ENCODE measurements around the gene MOB3C. TPM values are rescaled to one million over a fixed set of nuclear protein-coding genes. Genes with fewer than 3 reads are reported as not detected.

Gene MOB3C
- total RNA-seq, 4 donors from 2014 or later = 19.5 to 27.0 (median 24.4) TPM

DNA sequence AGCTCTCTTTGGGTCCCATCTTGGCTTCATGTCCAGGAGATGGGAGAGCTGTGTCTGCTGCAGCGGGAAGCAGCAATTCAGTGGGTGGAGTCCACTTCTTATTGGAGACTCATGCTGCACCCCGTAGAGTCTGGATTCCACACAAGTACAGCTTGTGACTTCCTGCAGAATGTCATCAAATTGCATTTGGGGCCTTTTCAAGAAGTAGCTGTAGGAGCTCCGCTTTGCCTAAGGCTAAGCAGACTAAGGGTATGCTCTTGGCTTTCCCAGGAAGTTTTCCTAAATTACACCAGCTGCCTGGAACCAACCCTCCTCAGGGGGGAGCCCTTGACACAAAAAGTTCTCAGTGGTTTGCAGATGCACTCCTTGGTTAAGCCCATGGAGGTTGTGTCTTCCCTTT is 5.7 kb upstream of the MOB3C start:
- no peak for TF ChIP-seq POLR2AphosphoS5 (IDR thresholded peaks at IDR 0.05)
- no peak for TF ChIP-seq EP300 (IDR thresholded peaks at IDR 0.05)
- TF ChIP-seq, protein P1, sequence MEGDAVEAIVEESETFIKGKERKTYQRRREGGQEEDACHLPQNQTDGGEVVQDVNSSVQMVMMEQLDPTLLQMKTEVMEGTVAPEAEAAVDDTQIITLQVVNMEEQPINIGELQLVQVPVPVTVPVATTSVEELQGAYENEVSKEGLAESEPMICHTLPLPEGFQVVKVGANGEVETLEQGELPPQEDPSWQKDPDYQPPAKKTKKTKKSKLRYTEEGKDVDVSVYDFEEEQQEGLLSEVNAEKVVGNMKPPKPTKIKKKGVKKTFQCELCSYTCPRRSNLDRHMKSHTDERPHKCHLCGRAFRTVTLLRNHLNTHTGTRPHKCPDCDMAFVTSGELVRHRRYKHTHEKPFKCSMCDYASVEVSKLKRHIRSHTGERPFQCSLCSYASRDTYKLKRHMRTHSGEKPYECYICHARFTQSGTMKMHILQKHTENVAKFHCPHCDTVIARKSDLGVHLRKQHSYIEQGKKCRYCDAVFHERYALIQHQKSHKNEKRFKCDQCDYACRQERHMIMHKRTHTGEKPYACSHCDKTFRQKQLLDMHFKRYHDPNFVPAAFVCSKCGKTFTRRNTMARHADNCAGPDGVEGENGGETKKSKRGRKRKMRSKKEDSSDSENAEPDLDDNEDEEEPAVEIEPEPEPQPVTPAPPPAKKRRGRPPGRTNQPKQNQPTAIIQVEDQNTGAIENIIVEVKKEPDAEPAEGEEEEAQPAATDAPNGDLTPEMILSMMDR (IDR thresholded peaks at IDR 0.05) = peak; percentile 46 to 69 (median 63)
- no peak for DNase-seq (ENCODE audit: extremely low spot score)
- H3K4me3 ChIP-seq = no peak overlapping the region
- 45% methylated on average over 2 of the region's 3 CpGs for WGBS
- no peaks in the 10 kb centered on the region for H3K36me3 ChIP-seq
- no peak overlapping the region for H3K27ac ChIP-seq (replicated peaks in 1 of 4)
- H3K9me3 ChIP-seq = no peaks in the 10 kb centered on the region
- no peaks in the 10 kb centered on the region for H3K27me3 ChIP-seq
- intact Hi-C loops (cut with DNase I) = loop anchor here (2.0 kb wide), 1 partner anchor 102 kb away; no protein-coding TSS in a partner anchor
- H3K4me1 ChIP-seq = peaks cover 6 to 22% (median 12%) of the 10 kb centered on the region in 4 donors

GRCh38 chr1:46621930-46622329 is 5.3 kb upstream of the MOB3C start:
- TF ChIP-seq, protein P1 (IDR thresholded peaks at IDR 0.05) = no peak
- intact Hi-C loops (cut with DNase I) = loop anchor here (2.0 kb wide), 1 partner anchor 103 kb away; no protein-coding TSS in a partner anchor
- Histone ChIP-seq H3K27me3 (no peaks in the 10 kb centered on the region), H3K36me3 (no peaks in the 10 kb centered on the region), H3K9me3 (no peaks in the 10 kb centered on the region), H3K27ac (replicated peaks in 1 of 4) (no peak overlapping the region), H3K4me1 (peaks cover 9 to 26% (median 16%) of the 10 kb centered on the region in 4 donors), H3K4me3 (no peak overlapping the region)
- 66% methylated on average over 7 of the region's 7 CpGs for WGBS
- DNase-seq (ENCODE audit: extremely low spot score) = no peak

DNA sequence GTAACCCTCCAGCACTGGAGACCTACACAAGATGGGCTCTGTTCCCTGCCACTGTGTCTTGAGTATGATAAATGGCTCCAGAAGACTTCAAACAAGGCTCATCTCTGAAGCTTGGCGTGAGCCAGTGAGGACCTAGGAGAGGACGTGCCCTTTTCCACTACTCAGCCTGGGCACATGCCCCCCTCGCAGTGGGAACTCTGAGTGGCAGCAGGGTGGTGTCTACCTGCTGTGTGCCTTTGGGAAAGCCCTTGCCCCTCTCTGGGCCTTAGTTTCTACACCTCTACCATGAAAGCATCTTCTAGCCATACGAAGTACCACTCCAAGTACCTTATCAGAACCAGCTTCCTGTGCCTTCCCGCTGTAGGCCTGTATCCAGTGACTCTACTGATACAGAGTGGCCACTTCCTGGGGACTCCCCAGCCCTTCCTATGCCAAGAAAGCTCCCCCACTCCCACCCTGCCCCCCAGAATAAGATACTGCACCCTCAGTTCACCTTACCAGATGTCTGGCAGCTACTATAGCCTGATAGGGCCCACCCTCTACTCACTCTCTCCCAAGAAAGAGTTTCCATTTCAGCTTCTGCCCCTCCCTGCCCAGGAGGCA is 3.1 kb upstream of the MOB3C start:
- no peak for DNase-seq (ENCODE audit: extremely low spot score)
- 95% methylated on average over 2 of the region's 5 CpGs for WGBS
- H3K9me3 ChIP-seq = no peaks in the 10 kb centered on the region
- intact Hi-C loops (cut with DNase I) = loop anchor here (5.0 kb wide), 1 partner anchor 48 kb away; the partner anchor contains the start of gene ATPAF1
- no peak overlapping the region for H3K27ac ChIP-seq (replicated peaks in 1 of 4)
- H3K4me1 ChIP-seq = peaks cover 23 to 33% (median 25%) of the 10 kb centered on the region in 4 donors
- H3K4me3 ChIP-seq = no peak overlapping the region
- H3K36me3 ChIP-seq = no peaks in the 10 kb centered on the region
- TF ChIP-seq, protein P1 (IDR thresholded peaks at IDR 0.05) = no peak
- no peak for TF ChIP-seq POLR2AphosphoS5 (IDR thresholded peaks at IDR 0.05)
- no peak for TF ChIP-seq POLR2A (IDR thresholded peaks at IDR 0.05; ENCODE audit: low read depth)
- TF ChIP-seq EP300 (IDR thresholded peaks at IDR 0.05) = no peak
- no peaks in the 10 kb centered on the region for H3K27me3 ChIP-seq

GRCh38 chr1:46618754-46619415 is 2.3 kb upstream of the MOB3C start:
- no peak for TF ChIP-seq POLR2AphosphoS5 (IDR thresholded peaks at IDR 0.05)
- TF ChIP-seq POLR2A (IDR thresholded peaks at IDR 0.05; ENCODE audit: low read depth) = no peak
- TF ChIP-seq, protein P1 (IDR thresholded peaks at IDR 0.05) = no peak
- TF ChIP-seq EP300 (IDR thresholded peaks at IDR 0.05) = no peak
- Histone ChIP-seq H3K27ac (replicated peaks in 1 of 4) (no peak overlapping the region), H3K27me3 (no peaks in the 10 kb centered on the region), H3K4me1 (peaks cover 28 to 36% (median 33%) of the 10 kb centered on the region in 4 donors), H3K36me3 (no peaks in the 10 kb centered on the region), H3K4me3 (no peak overlapping the region), H3K9me3 (no peaks in the 10 kb centered on the region)
- WGBS = 82% methylated on average over 4 of the region's 4 CpGs
- DNase-seq (ENCODE audit: extremely low spot score) = no peak
- intact Hi-C loops (cut with DNase I) = loop anchor here (5.0 kb wide), 1 partner anchor 48 kb away; the partner anchor contains the start of gene ATPAF1

Data from esophagus muscularis mucosa (tissue), 4 donors.